ENCODE data around the gene ZC3H7B.

Gene ZC3H7B

DNA sequence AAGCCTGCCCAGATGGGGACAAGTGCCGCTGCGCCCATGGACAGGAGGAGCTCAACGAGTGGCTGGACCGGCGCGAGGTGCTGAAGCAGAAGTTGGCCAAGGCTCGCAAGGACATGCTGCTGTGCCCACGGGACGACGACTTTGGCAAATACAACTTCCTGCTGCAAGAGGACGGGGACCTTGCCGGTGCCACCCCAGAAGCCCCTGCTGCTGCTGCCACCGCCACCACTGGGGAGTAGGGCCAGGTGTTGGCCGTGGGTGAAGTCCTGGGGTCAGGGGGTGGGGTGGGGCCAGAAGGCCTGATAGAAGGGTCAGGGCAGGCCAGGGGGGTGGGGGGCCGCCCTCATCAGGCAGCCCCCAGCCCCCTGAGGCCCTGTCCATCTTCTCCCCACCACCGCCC lies 55.9 kb downstream of the ZC3H7B start:
- no peak for TF ChIP-seq CTCF (IDR thresholded peaks at IDR 0.05; ENCODE audit: extremely low read depth, missing control alignments)
- no peak for DNase-seq (ENCODE audit: low spot score)

GRCh38 chr22:41358927-41359326 lies 57.6 kb downstream of the ZC3H7B start:
- DNase-seq (ENCODE audit: low spot score) = no peak
- TF ChIP-seq CTCF (IDR thresholded peaks at IDR 0.05; ENCODE audit: extremely low read depth, missing control alignments) = no peak

- TF ChIP-seq CTCF (IDR thresholded peaks at IDR 0.05; ENCODE audit: extremely low read depth, missing control alignments) = no peak
These were observed 58.1 kb downstream of the ZC3H7B start for GRCh38 chr22:41359376-41359775.

GRCh38 chr22:41360126-41360525 lies 58.8 kb downstream of the ZC3H7B start:
- TF ChIP-seq CTCF (IDR thresholded peaks at IDR 0.05; ENCODE audit: extremely low read depth, missing control alignments) = no peak
- DNase-seq (ENCODE audit: low spot score) = no peak

More at GRCh38 chr22:41359376-41359775, 58.1 kb downstream of the ZC3H7B start:
- no peak for DNase-seq (ENCODE audit: low spot score)

DNA sequence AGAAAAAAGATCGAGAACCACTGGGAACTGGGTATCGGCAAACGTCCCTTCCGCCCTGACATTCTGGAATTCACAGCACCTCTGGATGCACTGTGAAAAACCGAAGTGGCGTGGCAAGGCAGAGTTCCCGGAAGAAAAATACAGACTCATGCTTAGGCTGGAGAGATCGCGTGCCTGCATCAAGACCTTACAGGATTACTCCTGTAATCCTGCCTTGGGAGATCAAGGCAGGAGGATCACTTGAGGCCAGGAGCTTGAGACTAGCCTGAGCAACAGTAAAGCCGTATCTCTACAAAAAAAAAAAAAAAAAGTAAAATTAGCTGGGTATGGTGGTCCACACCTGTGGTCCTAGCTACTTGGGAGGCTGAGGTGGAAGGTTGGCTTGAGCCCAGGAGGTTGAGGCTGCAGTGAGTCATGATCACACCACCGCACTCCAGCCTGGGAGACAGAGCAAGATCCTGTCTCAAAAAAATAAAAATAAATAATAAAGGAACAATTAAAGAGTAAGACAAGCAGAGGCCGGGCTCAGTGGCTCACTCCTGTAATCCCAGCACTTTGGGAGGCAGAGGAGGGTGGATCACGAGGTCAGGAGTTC lies 60.5 kb downstream of the ZC3H7B start:
- no peak for TF ChIP-seq CTCF (IDR thresholded peaks at IDR 0.05; ENCODE audit: extremely low read depth, missing control alignments)
- DNase-seq (ENCODE audit: low spot score) = no peak

- no peak for TF ChIP-seq CTCF (IDR thresholded peaks at IDR 0.05; ENCODE audit: extremely low read depth, missing control alignments)
These were observed 61.3 kb downstream of the ZC3H7B start for GRCh38 chr22:41362615-41363014.

DNA sequence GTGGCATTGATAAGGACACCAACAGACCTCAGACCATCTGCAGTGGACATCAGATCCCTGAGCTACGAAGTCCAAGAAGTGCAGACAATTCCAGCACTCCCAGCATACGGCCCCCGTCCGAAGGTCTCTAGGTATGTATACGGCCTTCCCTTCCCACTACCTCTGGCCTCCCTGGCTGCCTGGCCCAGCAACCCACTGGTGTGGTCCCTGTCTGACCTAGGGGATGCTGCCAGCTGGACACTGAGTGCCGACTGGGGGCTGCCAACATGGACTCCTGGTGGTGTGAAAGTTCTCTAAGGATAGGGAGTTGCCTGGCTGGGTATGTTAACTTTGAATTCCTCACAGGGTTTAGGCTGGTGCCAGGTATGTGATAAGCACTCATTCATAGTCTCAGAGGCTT lies 62.9 kb downstream of the ZC3H7B start:
- no peak for DNase-seq (ENCODE audit: low spot score)
- TF ChIP-seq CTCF (IDR thresholded peaks at IDR 0.05; ENCODE audit: extremely low read depth, missing control alignments) = no peak

More at GRCh38 chr22:41362615-41363014, 61.3 kb downstream of the ZC3H7B start:
- no peak for DNase-seq (ENCODE audit: low spot score)
